Measurements from ENCODE around the gene SLC25A10. TPM values are rescaled to one million over a fixed set of nuclear protein-coding genes. Genes with fewer than 3 reads are reported as not detected.
A peak's percentile ranks its signal among the peaks of the same experiment; 100 is the strongest.

Gene SLC25A10
- total RNA-seq, 1 experiment from 2014 or later, result 77.6 TPM

GRCh38 chr17:81713004-81713555 lies 996 bp downstream of the SLC25A10 start:
- Histone ChIP-seq H3K27me3 (no peaks in the 10 kb centered on the region), H3K9me3 (no peaks in the 10 kb centered on the region), H3K4me3 (peak overlapping the region; percentile 58), H3K36me3 (peaks cover 39% of the 10 kb centered on the region)
- no peak for DNase-seq

GRCh38 chr17:81713556-81714411 lies 1.7 kb downstream of the SLC25A10 start:
- peak; percentile 69 for DNase-seq
- Histone ChIP-seq H3K36me3 (peaks cover 36% of the 10 kb centered on the region), H3K4me3 (peak overlapping the region; percentile 58), H3K27me3 (no peaks in the 10 kb centered on the region), H3K9me3 (no peaks in the 10 kb centered on the region)

- no peaks in the 10 kb centered on the region for H3K27me3 ChIP-seq
- no peak overlapping the region; the same call in 1 of the 2 replicates for H3K4me3 ChIP-seq
- DNase-seq, result no peak
- H3K36me3 ChIP-seq, result peaks cover 30% of the 10 kb centered on the region
- H3K9me3 ChIP-seq, result no peaks in the 10 kb centered on the region
Observed at GRCh38 chr17:81714412-81715106, 2.5 kb downstream of the SLC25A10 start.

GRCh38 chr17:81715107-81715871 lies 3.2 kb downstream of the SLC25A10 start:
- Histone ChIP-seq H3K9me3 (no peaks in the 10 kb centered on the region), H3K36me3 (peaks cover 30% of the 10 kb centered on the region), H3K4me3 (no peak overlapping the region), H3K27me3 (no peaks in the 10 kb centered on the region)
- DNase-seq, result no peak

GRCh38 chr17:81715872-81716673 lies 4.0 kb downstream of the SLC25A10 start:
- H3K27me3 ChIP-seq, result no peaks in the 10 kb centered on the region

GRCh38 chr17:81716674-81716996 lies 4.6 kb downstream of the SLC25A10 start:
- no peak for DNase-seq
- Histone ChIP-seq H3K27me3 (no peaks in the 10 kb centered on the region), H3K36me3 (peaks cover 30% of the 10 kb centered on the region), H3K9me3 (no peaks in the 10 kb centered on the region), H3K4me3 (no peak overlapping the region)

More at GRCh38 chr17:81715872-81716673, 4.0 kb downstream of the SLC25A10 start:
- H3K4me3 ChIP-seq, result no peak overlapping the region
- DNase-seq, result no peak
- no peaks in the 10 kb centered on the region for H3K9me3 ChIP-seq
- peaks cover 30% of the 10 kb centered on the region for H3K36me3 ChIP-seq

GRCh38 chr17:81717049-81717765 lies 5.1 kb downstream of the SLC25A10 start:
- Histone ChIP-seq H3K27me3 (no peaks in the 10 kb centered on the region), H3K9me3 (no peaks in the 10 kb centered on the region), H3K4me3 (no peak overlapping the region), H3K36me3 (peaks cover 30% of the 10 kb centered on the region)
- no peak for DNase-seq

- Histone ChIP-seq H3K27me3 (no peaks in the 10 kb centered on the region), H3K4me3 (no peak overlapping the region), H3K9me3 (no peaks in the 10 kb centered on the region), H3K36me3 (peaks cover 30% of the 10 kb centered on the region)
- no peak for DNase-seq
Observed at GRCh38 chr17:81717766-81718089, 5.6 kb downstream of the SLC25A10 start.

- Histone ChIP-seq H3K27me3 (no peaks in the 10 kb centered on the region), H3K36me3 (peaks cover 23% of the 10 kb centered on the region), H3K9me3 (no peaks in the 10 kb centered on the region), H3K4me3 (no peak overlapping the region)
- DNase-seq, result no peak
Observed at GRCh38 chr17:81719410-81720266, 7.6 kb downstream of the SLC25A10 start.

GRCh38 chr17:81720267-81721071 lies 8.4 kb downstream of the SLC25A10 start:
- Histone ChIP-seq H3K4me3 (no peak overlapping the region), H3K9me3 (no peaks in the 10 kb centered on the region), H3K36me3 (peaks cover 16% of the 10 kb centered on the region), H3K27me3 (no peaks in the 10 kb centered on the region)
- no peak for DNase-seq

- H3K4me3 ChIP-seq, result no peak overlapping the region
- H3K27me3 ChIP-seq, result no peaks in the 10 kb centered on the region
- no peaks in the 10 kb centered on the region for H3K9me3 ChIP-seq
- DNase-seq, result peak; percentile 76
- peaks cover 8% of the 10 kb centered on the region for H3K36me3 ChIP-seq
Observed at GRCh38 chr17:81722184-81723120, 10.4 kb downstream of the SLC25A10 start.

- DNase-seq, result peak; percentile 23
- no peaks in the 10 kb centered on the region for H3K9me3 ChIP-seq
- no peaks in the 10 kb centered on the region; the same call in 1 of the 2 replicates for H3K36me3 ChIP-seq
- H3K4me3 ChIP-seq, result no peak overlapping the region
- no peaks in the 10 kb centered on the region for H3K27me3 ChIP-seq
Observed at GRCh38 chr17:81723651-81724209, 11.6 kb downstream of the SLC25A10 start.

- no peak for DNase-seq
- no peaks in the 10 kb centered on the region for H3K36me3 ChIP-seq
- H3K27me3 ChIP-seq, result no peaks in the 10 kb centered on the region
- H3K9me3 ChIP-seq, result no peaks in the 10 kb centered on the region
- no peak overlapping the region for H3K4me3 ChIP-seq
Observed at GRCh38 chr17:81725439-81725838, 13.4 kb downstream of the SLC25A10 start.

Data from MG63 (cell line).